ENCODE results near the gene RPS17. TPM values are rescaled to one million over a fixed set of nuclear protein-coding genes. Genes with fewer than 3 reads are reported as not detected.

Gene RPS17
- total and polyA plus RNA-seq, 10 of the 15 experiments (the other 5 are each of a cell fraction or from before 2014, with no cell fraction given), result 1,223 to 7,871 (median 3,879) TPM

DNA sequence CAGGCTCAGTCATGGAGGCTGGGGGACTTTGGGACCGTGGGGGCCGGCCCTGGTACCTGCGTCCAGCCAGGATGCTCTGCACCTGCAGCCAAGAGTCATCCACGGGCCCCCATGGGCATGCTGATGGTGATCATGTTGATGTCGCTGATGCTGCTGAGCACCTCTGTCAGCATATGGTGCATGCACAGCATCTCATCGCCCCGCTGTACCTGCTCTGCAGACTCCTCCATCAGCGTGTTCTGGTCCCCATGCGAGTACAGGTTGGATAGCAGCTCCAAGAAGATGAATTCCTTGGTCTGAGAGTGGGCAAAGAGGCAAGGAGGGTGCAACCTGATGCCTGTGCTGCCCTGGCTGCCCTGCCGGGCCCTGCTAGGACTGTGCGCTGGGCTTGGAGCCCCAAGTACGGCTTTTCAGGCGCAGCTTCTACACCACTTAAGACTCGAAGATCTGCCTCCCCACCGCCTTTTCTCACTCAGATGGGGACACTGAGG, 7.2 kb downstream of the RPS17 start:
- ChIA-PET CTCF (no interaction called here), RAD21 (ENCODE audit: unreplicated experiment) (no interaction called here), POLR2A (interaction anchor here (0.5 kb wide), 1 partner anchor 9 kb away, joined by 3 read pairs; no protein-coding TSS in a partner anchor), SMC1A (ENCODE audit: uncharacterized antibody, unreplicated experiment) (interaction anchor here (1.3 kb wide), 1 partner anchor 8 kb away, joined by 4 read pairs; the partner anchor contains the start of gene RPS17)
- Histone ChIP-seq H2AFZ (ENCODE audit: control insufficient read depth, low read depth, low read length) (no peak overlapping the region), H3K9me3 (replicated peaks; ENCODE audit: control insufficient read depth, insufficient read depth, low read length) (no peaks in the 10 kb centered on the region), H3K4me1 (ENCODE audit: control insufficient read depth, insufficient read depth, low read length) (peaks cover 10% of the 10 kb centered on the region), H3K4me3 (no peak overlapping the region), H3K79me2 (ENCODE audit: control insufficient read depth, insufficient read depth, low read length) (peaks cover 20% of the 10 kb centered on the region), H3K27me3 (replicated peaks in 1 of 2; ENCODE audit: control insufficient read depth in 2 of 2, insufficient read depth in 2 of 2, low read length in 1 of 2) (no peaks in the 10 kb centered on the region), H3K27ac (ENCODE audit: control insufficient read depth, insufficient read depth) (no peak overlapping the region), H3K9ac (ENCODE audit: control insufficient read depth, insufficient read depth, low read length) (no peak overlapping the region), H3K36me3 (ENCODE audit: control insufficient read depth in 2 of 2, insufficient read depth in 2 of 2, low read length in 1 of 2) (peaks cover 25 to 36% of the 10 kb centered on the region in 2 experiments), H4K20me1 (ENCODE audit: control insufficient read depth, insufficient read depth) (peaks cover 12% of the 10 kb centered on the region), H3K4me2 (ENCODE audit: control insufficient read depth, insufficient read depth) (no peak overlapping the region)
- DNase-seq (ENCODE audit: low read depth, low spot score) (no peak), FAIRE-seq (no peak), ATAC-seq (no peak)
- no TSS peak for BruUV-seq (replicated peaks)
- TF ChIP-seq, protein P1, sequence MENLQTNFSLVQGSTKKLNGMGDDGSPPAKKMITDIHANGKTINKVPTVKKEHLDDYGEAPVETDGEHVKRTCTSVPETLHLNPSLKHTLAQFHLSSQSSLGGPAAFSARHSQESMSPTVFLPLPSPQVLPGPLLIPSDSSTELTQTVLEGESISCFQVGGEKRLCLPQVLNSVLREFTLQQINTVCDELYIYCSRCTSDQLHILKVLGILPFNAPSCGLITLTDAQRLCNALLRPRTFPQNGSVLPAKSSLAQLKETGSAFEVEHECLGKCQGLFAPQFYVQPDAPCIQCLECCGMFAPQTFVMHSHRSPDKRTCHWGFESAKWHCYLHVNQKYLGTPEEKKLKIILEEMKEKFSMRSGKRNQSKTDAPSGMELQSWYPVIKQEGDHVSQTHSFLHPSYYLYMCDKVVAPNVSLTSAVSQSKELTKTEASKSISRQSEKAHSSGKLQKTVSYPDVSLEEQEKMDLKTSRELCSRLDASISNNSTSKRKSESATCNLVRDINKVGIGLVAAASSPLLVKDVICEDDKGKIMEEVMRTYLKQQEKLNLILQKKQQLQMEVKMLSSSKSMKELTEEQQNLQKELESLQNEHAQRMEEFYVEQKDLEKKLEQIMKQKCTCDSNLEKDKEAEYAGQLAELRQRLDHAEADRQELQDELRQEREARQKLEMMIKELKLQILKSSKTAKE (IDR thresholded peaks at IDR 0.05; ENCODE audit: low read depth, poor library complexity, severe bottlenecking), result no peak
- TF ChIP-seq, protein P2, sequence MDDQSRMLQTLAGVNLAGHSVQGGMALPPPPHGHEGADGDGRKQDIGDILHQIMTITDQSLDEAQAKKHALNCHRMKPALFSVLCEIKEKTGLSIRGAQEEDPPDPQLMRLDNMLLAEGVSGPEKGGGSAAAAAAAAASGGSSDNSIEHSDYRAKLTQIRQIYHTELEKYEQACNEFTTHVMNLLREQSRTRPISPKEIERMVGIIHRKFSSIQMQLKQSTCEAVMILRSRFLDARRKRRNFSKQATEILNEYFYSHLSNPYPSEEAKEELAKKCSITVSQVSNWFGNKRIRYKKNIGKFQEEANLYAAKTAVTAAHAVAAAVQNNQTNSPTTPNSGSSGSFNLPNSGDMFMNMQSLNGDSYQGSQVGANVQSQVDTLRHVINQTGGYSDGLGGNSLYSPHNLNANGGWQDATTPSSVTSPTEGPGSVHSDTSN (IDR thresholded peaks at IDR 0.05; ENCODE audit: insufficient replicate concordance, low read depth, low read length), result no peak
- TF ChIP-seq HDAC6 (IDR thresholded peaks at IDR 0.05; ENCODE audit: unreplicated experiment) (no peak), BMI1 (IDR thresholded peaks at IDR 0.05; ENCODE audit: borderline replicate concordance) (no peak), PAX8 (IDR thresholded peaks at IDR 0.05) (no peak), ZNF274 (IDR thresholded peaks at IDR 0.05; ENCODE audit: insufficient read depth, insufficient read length) (no peak), SUPT20H (IDR thresholded peaks at IDR 0.05; ENCODE audit: borderline replicate concordance, control insufficient read depth, low read depth, low read length) (no peak), RAD51 (IDR thresholded peaks at IDR 0.05) (no peak), NFXL1 (IDR thresholded peaks at IDR 0.05; ENCODE audit: borderline replicate concordance) (no peak), FOXM1 (IDR thresholded peaks at IDR 0.05; ENCODE audit: low read depth, low read length) (no peak)
- TF ChIP-seq, protein P3, sequence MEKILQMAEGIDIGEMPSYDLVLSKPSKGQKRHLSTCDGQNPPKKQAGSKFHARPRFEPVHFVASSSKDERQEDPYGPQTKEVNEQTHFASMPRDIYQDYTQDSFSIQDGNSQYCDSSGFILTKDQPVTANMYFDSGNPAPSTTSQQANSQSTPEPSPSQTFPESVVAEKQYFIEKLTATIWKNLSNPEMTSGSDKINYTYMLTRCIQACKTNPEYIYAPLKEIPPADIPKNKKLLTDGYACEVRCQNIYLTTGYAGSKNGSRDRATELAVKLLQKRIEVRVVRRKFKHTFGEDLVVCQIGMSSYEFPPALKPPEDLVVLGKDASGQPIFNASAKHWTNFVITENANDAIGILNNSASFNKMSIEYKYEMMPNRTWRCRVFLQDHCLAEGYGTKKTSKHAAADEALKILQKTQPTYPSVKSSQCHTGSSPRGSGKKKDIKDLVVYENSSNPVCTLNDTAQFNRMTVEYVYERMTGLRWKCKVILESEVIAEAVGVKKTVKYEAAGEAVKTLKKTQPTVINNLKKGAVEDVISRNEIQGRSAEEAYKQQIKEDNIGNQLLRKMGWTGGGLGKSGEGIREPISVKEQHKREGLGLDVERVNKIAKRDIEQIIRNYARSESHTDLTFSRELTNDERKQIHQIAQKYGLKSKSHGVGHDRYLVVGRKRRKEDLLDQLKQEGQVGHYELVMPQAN (conservative IDR thresholded peaks at IDR 0.05), result no peak
- TF ChIP-seq, protein P4, sequence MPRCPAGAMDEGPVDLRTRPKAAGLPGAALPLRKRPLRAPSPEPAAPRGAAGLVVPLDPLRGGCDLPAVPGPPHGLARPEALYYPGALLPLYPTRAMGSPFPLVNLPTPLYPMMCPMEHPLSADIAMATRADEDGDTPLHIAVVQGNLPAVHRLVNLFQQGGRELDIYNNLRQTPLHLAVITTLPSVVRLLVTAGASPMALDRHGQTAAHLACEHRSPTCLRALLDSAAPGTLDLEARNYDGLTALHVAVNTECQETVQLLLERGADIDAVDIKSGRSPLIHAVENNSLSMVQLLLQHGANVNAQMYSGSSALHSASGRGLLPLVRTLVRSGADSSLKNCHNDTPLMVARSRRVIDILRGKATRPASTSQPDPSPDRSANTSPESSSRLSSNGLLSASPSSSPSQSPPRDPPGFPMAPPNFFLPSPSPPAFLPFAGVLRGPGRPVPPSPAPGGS (IDR thresholded peaks at IDR 0.05; ENCODE audit: borderline replicate concordance, insufficient read depth, low read depth, low read length, poor library complexity, severe bottlenecking), result no peak
- TF ChIP-seq, protein P5, sequence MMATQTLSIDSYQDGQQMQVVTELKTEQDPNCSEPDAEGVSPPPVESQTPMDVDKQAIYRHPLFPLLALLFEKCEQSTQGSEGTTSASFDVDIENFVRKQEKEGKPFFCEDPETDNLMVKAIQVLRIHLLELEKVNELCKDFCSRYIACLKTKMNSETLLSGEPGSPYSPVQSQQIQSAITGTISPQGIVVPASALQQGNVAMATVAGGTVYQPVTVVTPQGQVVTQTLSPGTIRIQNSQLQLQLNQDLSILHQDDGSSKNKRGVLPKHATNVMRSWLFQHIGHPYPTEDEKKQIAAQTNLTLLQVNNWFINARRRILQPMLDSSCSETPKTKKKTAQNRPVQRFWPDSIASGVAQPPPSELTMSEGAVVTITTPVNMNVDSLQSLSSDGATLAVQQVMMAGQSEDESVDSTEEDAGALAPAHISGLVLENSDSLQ (IDR thresholded peaks at IDR 0.05), result no peak
- TF ChIP-seq, protein P6, sequence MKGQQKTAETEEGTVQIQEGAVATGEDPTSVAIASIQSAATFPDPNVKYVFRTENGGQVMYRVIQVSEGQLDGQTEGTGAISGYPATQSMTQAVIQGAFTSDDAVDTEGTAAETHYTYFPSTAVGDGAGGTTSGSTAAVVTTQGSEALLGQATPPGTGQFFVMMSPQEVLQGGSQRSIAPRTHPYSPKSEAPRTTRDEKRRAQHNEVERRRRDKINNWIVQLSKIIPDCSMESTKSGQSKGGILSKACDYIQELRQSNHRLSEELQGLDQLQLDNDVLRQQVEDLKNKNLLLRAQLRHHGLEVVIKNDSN (IDR thresholded peaks at IDR 0.05; ENCODE audit: borderline replicate concordance, extremely low read length, insufficient read depth, low read depth, low read length), result no peak
- 81% methylated on average over 15 of the region's 15 CpGs for WGBS (ENCODE audit: insufficient coverage, insufficient replicate concordance, low lambda C conversion rate, missing lambda C conversion rate)
- in situ Hi-C loops (cut with MboI), result no loop called here
- intact Hi-C loops (cut with micrococcal nuclease; ENCODE audit: unreplicated experiment), result loop anchor here (10.0 kb wide), 2 partner anchors 302 to 672 kb away; partner anchors contain the start of gene HDGFL3
